Measurements from ENCODE around the gene KPNB1. TPM values are rescaled to one million over a fixed set of nuclear protein-coding genes. Genes with fewer than 3 reads are reported as not detected.

Gene KPNB1
- total and polyA plus RNA-seq, 2 of the 8 experiments (the other 6 are each of a cell fraction or from before 2014, with no cell fraction given) = 171 to 625 TPM

DNA sequence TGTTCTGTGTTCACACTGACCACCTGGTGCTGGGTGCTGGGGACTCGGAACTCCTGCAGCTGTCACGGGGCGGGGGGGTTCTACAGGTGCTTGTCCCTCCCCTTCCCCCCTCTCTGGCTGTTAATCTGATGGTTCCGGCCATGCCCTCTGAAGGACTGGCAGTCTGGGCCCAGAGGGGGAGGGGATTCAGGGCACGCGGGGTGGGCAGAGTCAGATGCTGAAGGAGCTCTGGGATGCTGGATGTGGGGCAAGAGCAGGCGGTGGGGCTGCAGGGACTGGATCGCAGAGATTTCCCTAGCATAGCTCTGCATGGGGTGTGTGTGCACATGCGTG lies 78.0 kb downstream of the KPNB1 start (continued):
- TF ChIP-seq, protein P1, sequence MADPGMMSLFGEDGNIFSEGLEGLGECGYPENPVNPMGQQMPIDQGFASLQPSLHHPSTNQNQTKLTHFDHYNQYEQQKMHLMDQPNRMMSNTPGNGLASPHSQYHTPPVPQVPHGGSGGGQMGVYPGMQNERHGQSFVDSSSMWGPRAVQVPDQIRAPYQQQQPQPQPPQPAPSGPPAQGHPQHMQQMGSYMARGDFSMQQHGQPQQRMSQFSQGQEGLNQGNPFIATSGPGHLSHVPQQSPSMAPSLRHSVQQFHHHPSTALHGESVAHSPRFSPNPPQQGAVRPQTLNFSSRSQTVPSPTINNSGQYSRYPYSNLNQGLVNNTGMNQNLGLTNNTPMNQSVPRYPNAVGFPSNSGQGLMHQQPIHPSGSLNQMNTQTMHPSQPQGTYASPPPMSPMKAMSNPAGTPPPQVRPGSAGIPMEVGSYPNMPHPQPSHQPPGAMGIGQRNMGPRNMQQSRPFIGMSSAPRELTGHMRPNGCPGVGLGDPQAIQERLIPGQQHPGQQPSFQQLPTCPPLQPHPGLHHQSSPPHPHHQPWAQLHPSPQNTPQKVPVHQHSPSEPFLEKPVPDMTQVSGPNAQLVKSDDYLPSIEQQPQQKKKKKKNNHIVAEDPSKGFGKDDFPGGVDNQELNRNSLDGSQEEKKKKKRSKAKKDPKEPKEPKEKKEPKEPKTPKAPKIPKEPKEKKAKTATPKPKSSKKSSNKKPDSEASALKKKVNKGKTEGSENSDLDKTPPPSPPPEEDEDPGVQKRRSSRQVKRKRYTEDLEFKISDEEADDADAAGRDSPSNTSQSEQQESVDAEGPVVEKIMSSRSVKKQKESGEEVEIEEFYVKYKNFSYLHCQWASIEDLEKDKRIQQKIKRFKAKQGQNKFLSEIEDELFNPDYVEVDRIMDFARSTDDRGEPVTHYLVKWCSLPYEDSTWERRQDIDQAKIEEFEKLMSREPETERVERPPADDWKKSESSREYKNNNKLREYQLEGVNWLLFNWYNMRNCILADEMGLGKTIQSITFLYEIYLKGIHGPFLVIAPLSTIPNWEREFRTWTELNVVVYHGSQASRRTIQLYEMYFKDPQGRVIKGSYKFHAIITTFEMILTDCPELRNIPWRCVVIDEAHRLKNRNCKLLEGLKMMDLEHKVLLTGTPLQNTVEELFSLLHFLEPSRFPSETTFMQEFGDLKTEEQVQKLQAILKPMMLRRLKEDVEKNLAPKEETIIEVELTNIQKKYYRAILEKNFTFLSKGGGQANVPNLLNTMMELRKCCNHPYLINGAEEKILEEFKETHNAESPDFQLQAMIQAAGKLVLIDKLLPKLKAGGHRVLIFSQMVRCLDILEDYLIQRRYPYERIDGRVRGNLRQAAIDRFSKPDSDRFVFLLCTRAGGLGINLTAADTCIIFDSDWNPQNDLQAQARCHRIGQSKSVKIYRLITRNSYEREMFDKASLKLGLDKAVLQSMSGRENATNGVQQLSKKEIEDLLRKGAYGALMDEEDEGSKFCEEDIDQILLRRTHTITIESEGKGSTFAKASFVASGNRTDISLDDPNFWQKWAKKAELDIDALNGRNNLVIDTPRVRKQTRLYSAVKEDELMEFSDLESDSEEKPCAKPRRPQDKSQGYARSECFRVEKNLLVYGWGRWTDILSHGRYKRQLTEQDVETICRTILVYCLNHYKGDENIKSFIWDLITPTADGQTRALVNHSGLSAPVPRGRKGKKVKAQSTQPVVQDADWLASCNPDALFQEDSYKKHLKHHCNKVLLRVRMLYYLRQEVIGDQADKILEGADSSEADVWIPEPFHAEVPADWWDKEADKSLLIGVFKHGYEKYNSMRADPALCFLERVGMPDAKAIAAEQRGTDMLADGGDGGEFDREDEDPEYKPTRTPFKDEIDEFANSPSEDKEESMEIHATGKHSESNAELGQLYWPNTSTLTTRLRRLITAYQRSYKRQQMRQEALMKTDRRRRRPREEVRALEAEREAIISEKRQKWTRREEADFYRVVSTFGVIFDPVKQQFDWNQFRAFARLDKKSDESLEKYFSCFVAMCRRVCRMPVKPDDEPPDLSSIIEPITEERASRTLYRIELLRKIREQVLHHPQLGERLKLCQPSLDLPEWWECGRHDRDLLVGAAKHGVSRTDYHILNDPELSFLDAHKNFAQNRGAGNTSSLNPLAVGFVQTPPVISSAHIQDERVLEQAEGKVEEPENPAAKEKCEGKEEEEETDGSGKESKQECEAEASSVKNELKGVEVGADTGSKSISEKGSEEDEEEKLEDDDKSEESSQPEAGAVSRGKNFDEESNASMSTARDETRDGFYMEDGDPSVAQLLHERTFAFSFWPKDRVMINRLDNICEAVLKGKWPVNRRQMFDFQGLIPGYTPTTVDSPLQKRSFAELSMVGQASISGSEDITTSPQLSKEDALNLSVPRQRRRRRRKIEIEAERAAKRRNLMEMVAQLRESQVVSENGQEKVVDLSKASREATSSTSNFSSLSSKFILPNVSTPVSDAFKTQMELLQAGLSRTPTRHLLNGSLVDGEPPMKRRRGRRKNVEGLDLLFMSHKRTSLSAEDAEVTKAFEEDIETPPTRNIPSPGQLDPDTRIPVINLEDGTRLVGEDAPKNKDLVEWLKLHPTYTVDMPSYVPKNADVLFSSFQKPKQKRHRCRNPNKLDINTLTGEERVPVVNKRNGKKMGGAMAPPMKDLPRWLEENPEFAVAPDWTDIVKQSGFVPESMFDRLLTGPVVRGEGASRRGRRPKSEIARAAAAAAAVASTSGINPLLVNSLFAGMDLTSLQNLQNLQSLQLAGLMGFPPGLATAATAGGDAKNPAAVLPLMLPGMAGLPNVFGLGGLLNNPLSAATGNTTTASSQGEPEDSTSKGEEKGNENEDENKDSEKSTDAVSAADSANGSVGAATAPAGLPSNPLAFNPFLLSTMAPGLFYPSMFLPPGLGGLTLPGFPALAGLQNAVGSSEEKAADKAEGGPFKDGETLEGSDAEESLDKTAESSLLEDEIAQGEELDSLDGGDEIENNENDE (IDR thresholded peaks at IDR 0.05; ENCODE audit: insufficient replicate concordance, low read length) = no peak
- TF ChIP-seq CEBPB (IDR thresholded peaks at IDR 0.05; ENCODE audit: low read depth, low read length) (no peak), GABPA (IDR thresholded peaks at IDR 0.05; ENCODE audit: borderline replicate concordance, insufficient read depth, low read length) (no peak), PHF8 (conservative IDR thresholded peaks at IDR 0.05; ENCODE audit: low read depth, low read length) (no peak), EGR1 (IDR thresholded peaks at IDR 0.05; ENCODE audit: borderline replicate concordance, low read depth, low read length) (no peak), CHD1 (IDR thresholded peaks at IDR 0.05; ENCODE audit: low read depth, low read length) (no peak), ZNF274 (IDR thresholded peaks at IDR 0.05; ENCODE audit: borderline replicate concordance, extremely low read depth, low read length) (no peak), TAF7 (optimal IDR thresholded peaks at IDR 0.05; ENCODE audit: borderline replicate concordance, low read depth, low read length) (no peak), CBX5 (IDR thresholded peaks at IDR 0.05; ENCODE audit: low read depth, low read length) (no peak), CTBP2 (IDR thresholded peaks at IDR 0.05; ENCODE audit: borderline replicate concordance, insufficient read depth, insufficient read length, low read length) (no peak), E2F6 (IDR thresholded peaks at IDR 0.05) (no peak)
